ENCODE measurements around the gene ATAD1.
"Not testable (repeated sequence)": the region's sequence is repeated elsewhere in the genome, so short reads cannot be mapped to it uniquely, and the experiment has no call there.

Gene ATAD1

DNA sequence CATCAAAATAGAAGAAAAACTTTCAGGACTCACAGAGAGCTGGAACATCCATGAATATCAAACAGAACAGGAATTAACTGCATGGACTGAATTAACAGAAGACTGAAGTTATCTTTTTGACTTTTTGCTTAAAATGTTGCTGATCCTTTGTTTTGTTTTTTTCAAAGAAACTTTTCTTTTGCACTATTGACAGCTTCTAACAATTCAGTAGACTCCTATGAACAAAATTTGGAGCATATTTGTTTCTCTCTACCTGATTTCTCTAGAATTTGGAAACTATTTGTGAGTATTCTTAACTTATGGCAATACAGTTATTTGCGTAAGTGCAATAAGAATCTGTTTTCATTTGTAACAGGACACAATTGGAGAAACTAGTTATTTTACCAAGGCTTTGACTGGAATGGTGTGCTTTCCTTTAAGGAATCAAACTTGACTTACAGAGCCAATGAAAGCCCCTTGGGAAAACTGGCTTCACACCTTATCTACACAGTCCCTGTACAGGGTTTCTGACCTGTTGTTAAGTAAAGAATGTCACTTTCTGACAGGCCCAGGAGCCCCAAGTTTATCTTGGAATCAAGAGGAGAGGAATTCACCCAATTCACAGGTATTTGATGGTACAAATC, 16.1 kb downstream of the ATAD1 start:
- DNase-seq: not testable (repeated sequence)

DNA sequence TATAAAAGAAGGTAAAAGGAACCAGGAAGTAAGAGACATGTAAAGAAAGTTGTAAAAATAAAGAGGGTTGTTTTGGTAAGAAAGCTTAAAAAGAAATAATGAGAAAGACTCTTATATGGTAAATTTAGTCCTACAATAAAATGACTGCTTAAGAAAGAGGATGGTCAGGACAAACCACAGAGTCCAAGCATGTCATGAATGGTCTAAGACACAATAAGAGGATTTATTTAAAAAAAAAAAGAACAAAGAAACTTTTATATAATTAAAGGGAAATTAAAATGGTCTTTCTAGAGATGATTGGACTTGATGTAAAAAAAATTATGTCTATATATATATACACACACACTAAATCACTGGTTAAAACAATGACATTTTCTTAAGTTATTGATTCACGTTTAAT, 18.2 kb downstream of the ATAD1 start:
- no peak for DNase-seq

DNA sequence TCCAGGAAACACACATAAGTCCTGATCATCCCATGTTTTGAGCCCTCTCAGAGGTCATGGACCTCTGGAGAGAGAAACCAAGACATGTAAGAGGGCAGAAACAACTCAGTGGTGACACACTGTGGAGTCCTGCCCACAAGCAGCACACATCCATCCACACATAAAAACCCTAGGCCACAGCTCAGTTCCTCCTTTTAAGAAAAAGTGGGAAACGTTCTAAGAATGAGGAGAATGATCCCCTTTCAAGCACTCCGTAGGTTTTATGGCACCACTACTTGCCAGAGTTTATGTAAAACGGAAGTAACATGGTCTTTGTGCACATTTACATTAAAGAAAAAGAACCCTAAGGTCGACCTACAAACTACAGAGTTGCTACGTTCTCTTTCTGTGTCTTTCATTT, 19.9 kb downstream of the ATAD1 start:
- no peak for DNase-seq

DNA sequence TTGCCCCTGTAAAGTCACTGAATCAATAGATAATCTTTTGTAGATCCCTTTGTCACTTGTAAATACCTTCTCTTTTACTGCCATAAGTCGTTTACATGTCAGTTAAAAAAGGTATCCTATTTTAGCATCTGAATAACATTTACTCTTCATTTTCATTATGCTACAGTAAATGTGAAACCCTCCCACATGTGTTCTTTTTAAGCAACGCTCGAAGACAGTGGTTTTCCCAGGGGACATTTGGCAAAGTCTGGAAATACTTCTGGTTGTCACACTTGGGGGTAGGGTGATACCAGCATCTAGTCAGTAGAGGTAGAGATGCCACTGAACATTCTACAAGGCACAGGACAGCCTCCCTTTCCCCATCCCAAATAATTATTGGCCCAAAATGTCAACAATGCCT, 23.7 kb downstream of the ATAD1 start:
- no peak for DNase-seq

DNA sequence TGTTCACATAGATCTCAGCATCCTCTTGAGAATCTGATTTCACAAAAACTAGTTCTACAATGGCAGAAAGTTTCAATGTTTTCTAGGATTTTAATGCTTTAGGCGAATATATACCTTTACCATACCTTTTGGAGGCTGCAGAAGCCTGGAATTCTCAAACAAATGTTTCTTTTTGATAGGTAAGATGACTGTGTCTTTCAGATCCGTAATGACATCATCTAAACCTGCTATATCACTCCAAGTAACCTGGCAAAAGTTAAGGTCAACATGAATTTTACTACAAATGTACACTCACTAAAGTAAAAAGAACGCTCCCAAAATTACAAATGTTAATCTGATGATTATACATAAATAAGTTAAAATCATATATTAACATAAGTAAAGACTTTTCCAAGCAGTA, 27.8 kb downstream of the ATAD1 start:
- no peak for DNase-seq

DNA sequence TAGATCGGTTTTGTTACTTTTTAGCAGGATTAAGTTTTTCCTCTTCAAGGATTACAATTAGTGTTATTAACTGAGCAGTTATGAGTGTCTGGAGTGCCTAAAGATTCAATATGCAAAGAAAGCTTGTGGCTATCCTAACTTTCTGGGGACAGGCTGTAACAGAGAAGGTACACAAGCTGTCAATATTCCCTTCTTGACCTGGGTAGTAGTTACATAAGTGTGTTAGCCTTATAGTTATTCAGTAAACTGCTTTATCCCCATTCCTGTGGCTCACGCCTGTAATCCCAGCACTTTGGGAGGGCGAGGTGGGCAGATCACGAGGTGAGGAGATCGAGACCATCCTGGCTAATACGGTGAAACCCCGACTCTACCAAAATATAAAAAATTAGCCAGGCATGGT, 31.6 kb downstream of the ATAD1 start:
- DNase-seq: no peak

DNA sequence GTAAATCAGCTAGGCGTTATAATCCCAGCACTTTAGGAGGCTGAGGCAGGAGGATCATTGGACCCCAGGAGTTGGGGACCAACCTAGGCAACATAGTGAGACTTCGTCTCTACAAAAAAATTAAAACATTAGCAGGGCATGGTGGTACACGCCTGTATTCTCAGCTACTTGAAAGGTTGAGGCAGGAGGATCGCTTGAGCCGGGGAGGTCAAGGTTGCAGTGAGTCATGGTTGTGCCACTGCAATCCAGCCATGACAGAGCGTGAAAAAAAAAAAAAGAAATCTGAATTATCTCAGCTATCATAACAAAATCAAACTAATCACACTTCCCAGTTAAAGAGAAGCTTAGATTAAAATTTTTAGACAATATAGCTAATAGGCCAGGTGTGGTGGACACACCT, 35.3 kb downstream of the ATAD1 start:
- DNase-seq: no peak

DNA sequence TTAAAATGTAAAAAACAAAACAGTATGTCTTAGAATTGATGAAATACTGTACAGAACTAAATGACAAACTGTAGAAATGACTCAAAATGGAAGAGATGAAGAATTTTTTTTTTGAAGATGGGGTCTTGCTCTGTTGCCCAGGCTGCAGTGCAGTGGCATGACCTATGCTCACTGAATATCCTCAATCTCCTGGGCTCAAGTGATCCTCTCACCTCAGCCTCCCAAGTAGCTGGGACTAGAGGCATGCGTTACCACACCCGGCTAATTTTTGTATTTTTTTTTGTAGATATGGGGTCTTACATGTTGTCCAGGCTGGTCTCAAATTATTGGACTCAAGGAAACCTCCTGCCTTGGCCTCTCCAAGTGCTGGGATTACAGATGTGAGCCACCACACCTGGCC, 36.5 kb downstream of the ATAD1 start:
- DNase-seq: no peak

DNA sequence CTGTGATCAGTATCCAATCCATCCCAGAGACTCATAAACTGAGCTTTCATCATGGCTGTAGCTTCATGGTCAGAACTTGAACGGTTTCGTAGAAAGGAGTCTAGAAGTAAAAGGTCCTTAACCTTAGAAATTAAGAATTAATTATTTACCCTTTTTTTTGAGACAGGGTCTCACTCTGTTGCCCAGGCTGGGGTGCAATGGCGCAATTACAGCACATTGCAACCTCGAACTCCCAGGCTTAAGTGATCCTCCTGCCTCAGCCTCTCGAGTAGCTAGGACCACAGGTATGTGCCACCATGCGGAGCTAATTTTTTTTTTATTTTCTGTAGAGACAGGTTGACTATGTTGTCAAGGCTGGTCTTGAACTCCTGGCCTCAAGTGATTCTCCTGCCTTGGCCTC, 41.7 kb downstream of the ATAD1 start:
- no peak for DNase-seq

DNA sequence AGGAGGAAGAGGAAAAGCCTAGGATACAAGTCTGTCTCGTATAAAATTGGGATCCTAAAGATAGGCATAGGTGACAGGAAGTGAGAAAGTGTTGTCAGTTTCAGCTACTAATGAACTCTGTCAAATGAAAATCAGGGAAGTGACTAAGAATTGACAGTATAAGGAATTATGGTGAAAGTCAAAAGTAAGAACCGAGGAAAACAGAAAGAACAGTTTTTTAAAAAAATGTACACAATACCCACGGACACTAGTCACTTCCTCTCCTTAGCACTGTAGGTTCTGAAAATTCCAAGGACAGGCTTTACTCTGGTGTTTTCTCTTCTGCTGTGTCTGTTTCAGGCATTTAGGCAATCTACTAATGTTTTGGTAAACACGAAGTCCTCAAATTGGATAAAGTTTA, 42.3 kb downstream of the ATAD1 start:
- no peak for DNase-seq

DNA sequence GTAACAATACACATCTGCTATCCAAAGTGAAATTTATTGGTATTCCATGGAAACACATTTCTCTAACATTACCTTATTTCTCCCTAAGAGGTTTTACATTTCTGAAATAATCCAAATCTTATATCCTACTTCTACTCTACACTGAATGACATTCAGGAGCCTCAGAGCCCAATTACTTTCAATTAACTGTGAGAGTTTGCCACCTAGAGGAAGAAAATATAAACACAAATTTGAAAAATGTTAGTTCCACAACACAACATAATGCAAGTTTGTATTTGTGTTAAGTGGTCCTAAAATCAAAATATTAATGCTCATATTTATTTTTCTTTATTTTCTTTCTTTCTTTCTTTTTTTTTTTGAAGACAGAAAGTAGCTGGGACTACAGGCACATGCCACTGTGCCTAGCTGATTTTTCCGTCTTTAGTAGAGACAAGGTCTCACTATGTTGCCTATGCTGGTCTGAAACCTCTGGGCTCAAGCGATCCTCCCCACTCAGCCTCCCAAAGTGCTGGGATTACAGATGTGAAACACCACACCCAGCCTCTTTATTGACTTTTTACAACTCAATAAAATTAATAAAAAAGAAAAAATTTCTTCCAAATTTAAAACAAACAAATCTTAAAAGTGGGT, 46.0 kb downstream of the ATAD1 start:
- DNase-seq: no peak

DNA sequence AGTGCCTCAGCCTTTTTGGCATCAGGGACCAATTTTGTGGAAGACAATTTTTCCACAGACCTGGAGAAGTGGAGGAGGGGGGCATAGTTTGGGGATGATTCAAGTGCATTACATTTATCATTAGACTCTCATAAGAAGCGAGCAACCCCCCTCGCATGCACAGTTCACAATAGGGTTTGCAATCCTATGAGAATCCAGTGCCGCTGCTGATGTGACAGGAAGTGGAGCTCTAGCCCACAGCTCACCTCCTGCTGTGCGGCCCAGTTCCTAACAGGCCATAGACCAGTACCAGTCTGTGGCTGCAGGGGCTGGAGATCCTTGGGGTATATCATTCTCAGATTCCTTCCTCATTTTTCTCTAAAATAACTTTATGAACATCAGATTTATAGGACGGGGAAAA, 50.8 kb downstream of the ATAD1 start:
- DNase-seq: no peak

DNA sequence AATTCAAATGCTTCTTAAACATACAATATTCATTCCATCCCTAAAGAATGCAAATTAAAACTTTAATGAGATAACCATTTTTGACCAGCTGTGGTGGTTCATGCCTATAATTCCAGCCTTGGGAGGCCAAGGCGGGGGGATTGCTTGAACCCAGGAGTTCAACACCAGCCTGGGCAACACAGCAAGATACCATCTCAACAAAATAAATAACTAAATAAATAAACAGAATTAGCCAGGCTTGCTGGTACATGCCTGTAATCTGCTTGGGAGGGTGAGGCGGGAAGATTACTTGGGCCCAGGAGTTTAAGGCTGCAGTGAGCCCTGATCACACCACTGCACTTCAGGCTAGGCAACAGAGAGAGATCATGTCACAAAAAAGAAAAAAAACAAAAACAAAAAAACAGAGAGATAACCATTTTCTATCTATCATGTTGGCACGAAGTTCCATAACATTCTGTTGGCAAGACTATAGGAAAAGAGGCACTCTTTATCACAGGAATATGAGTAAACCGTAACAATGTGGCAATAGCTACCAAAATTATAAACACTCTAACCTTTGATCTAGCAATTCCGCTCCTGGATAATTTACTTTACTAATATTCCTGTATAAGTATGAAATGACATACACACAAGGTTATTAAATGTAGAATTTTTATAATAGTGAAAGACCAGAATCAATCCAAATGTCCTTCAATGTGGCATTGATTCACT, 52.2 kb downstream of the ATAD1 start:
- DNase-seq: no peak

DNA sequence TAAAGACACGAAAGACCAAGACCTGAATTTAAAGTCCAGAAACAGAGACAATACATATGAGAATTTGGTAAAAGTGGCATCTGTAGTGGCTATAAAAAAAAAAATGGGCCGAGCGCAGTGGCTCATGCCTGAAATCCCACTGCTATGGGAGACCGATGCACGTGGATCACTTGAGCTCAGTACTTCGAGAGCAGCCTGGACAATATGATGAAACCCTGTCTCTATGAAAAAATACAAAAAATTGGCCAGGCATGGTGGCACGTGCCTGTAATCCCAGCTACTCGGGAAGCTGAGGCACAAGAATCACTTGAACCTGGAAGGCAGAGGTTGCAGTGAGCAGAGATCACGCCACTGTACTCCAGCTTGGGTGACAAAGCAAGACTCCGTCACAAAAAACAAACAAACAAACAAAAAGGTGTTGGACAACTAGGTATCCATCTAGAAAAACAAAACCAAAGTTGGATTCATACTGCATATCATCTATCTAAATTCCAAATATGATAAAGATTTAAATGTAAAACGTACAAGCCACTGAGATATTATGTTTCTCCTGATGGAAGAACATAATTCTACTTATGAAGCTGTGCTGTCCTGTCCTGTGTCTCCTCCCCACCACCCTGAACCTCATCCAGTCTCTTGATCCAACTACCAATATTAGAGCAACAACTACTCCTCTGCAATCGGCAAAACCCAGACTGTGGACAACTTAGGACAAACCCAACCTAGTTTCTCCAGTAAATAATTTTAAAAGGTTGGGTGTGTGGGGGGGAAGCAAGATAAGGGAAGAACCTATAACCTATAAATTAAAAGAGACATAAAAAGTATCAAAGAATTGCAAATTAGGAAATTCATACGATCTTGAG, 53.7 kb downstream of the ATAD1 start:
- no peak for DNase-seq

DNA sequence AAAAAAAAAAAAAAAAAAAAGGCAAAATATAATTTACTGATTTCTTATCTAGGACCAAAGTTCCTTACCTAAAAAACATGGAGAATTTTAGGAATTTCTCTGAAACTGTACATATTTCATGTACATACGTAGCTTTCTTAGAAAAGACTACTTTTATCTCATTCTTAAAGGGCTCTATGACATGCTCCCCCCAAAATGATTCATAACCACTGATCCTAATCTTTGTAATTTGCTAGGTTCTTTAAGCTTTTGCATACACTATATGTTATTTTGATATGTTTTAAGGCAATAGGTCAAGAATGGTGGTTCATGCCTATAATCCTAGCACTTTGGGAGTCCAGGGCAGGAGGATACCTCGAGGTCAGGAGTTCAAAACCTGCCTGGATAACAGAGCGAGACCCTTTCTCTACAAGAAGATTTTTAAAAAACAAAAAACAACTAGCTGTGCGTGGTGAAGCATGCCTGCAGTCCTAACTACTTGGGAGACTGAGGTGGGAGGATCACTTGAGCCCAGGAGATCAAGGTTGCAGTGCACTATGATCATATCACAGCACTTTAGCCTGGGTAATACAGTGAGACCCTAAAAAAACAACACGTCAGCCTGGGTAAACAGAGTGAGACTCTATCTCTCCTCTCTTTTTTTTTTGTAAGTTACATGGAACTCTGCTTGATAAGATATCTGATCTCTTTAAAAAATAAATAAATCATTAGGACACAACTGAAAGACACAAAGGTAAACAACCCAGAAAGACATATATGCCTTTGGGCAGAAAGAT, 54.8 kb downstream of the ATAD1 start:
- no peak for DNase-seq

DNA sequence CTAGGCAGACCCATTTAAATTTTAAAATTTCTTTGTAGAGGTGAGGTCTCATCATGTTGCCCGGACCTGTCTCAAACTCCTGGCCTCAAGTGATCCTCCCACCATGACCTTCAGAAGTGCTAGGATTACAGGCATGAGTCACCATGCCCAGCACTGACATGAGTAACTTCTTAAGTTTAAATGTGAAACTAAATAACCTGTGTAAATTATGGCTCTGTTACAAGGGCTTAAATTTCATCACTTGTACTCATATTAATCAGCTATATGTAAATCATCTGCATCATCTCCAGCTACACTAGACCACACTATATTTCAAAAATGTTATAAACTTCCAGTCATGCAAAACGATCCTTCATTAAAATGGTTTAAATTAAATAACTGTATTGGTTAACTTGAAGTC, 56.1 kb downstream of the ATAD1 start:
- no peak for DNase-seq

DNA sequence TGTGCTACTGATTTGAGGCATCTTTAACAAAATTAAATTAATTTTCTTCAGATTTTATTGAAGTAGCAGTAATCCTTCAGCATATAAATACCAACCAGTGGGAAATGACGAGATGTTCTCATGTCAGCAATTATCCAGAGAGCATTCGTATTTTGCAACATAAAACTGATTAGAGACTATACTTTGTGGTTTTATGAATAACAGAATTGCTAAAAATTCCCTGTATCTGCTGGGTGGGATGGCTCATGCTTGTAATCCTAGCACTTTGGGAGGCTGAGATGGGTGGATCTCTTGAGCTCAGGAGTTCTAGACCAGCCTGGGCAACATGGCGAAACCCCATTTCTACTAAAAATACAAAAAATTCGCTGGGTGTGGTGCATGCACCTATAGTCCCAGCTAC, 56.9 kb downstream of the ATAD1 start:
- DNase-seq: no peak

DNA sequence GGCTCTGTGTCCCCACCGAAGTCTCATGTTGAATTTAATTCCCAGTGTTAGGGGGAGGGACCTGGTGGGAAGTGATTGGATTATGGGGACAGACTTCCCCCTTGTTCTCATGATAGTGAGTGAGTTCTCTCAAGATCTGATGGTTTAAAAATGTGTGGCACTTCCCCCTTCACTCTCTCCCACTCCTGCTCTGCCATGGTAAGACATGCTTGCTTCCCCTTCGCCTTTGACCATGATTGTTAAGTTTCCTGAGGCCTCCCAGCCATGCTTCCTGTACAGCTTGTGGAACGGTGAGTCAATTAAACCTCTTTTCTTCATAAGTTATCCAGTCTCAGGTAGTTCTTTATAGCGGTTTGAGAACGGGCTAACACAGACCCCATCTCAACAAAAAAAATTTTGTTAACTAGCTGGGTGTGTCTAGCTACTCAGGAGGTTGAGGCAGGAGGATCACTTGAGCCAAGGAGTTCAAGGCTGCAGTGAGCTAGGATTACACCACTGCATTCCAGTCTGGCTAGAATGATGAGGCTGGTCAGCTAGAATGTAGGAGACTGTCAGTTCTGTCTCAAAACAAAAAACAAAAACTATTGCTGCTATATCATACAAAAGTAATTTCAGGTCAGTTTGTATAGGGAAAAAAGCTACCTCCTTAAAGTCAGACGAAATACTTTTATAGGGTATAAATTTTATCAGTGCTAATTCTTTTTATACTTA, 57.7 kb downstream of the ATAD1 start:
- DNase-seq: no peak

DNA sequence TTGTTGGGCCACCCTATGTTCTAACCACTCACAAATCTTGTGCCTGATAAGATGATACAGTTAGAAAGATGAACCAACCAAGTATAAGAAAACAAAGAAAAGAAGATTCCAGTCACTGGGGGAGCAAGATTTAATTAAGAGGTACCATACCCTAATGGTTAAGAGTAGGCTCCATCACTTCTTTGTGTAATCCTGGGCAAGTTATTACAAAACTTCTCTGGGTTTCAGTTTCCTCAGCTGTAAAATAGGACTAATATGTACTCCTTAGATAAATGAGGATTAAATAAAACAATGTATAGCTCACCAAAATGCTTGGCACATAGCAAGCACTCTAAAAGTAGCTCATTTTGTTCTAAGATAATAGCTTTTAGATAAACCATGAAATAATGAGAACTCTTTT, 58.5 kb downstream of the ATAD1 start:
- DNase-seq: no peak

DNA sequence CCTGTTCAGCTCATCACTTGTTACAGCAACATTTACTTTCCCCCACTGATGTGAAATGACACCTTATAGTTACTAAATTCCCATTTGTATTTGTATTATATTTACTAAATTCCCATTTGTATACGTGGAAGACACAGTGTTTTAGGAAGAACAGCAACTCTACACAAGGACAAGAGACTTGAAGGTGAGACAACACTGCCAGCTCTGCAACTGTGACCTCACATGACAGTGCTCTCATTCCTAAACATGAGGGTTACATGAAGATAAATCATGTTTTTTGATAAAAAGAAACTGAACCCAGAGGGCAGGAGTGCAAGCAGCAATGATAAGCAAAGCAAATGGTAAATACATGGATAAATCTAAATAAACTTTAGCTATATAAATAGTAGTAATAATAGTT, 60.3 kb downstream of the ATAD1 start:
- no peak for DNase-seq

DNA sequence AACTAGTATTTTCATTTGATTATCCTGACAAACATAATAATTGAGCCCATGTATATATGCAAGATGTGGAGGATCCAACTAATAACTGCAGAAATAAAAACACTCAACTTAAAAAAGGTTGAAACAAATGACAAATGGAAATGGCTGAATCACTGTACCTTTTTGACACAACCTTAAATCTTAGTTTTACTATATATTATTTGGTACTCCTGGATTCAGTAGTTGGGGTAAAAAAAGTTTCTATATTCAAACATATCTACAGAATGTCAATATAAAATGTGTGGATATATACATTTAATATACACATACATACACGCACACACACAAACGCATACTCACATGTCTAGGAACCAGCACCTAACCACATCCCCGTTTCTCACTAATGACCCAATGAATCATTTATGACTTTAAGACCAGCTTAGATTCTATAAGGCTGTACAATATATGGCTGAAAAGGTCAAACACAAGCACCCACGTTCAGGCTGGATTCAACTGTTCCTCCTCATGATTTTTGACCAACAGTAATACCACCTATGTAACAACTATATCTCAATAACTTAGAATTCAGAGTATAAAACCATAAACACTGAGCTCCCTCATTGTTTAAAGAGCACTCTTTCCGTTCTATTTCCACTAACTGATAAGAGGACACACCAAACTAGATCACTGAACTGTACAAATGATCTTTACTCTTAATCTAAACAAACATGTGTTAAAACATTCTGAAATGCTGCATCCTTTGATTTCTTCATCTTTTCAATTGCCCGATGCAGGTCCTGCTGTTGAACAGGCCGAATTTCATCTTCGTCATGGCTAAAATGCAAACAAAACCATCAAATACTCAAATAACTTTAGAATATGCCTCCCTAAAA, 63.8 kb downstream of the ATAD1 start:
- no peak for DNase-seq
